Ishikawa (cell line): ENCODE data around the gene AREG.

Experiments
- CEBPB ChIP-seq: IDR thresholded peaks from 2 replicates; pipeline ENCODE4 v1.6.1; 2012
- CREB1 ChIP-seq: IDR thresholded peaks from 2 replicates; pipeline ENCODE4 v1.6.1; 2012; ENCODE audit warnings: low read depth
- EGR1 ChIP-seq: IDR thresholded peaks from 2 replicates; pipeline ENCODE4 v1.6.1; 2012
- EP300 ChIP-seq: IDR thresholded peaks from 2 replicates; pipeline ENCODE4 v1.6.1; 2012; ENCODE audit warnings: borderline replicate concordance
- FOXM1 ChIP-seq: IDR thresholded peaks from 2 replicates; pipeline ENCODE4 v1.6.1; 2012; ENCODE audit warnings: low read depth, borderline replicate concordance
- MAX ChIP-seq: IDR thresholded peaks from 2 replicates; pipeline ENCODE4 v1.6.1; 2012
- NFIC ChIP-seq: IDR thresholded peaks from 2 replicates; pipeline ENCODE4 v1.6.1; 2012
- RAD21 ChIP-seq: IDR thresholded peaks from 2 replicates; pipeline ENCODE4 v1.6.1; 2012; ENCODE audit warnings: low read depth
- TAF1 ChIP-seq: IDR thresholded peaks from 2 replicates; pipeline ENCODE4 v1.6.1; 2012; ENCODE audit warnings: low read depth, mild to moderate bottlenecking
- TCF12 ChIP-seq: IDR thresholded peaks from 2 replicates; pipeline ENCODE4 v1.6.1; 2012; ENCODE audit warnings: low read depth
- TEAD4 ChIP-seq: IDR thresholded peaks from 2 replicates; pipeline ENCODE4 v1.6.1; 2012
- USF1 ChIP-seq: IDR thresholded peaks from 2 replicates; pipeline ENCODE4 v1.6.1; 2012
- YY1 ChIP-seq: IDR thresholded peaks from 2 replicates; pipeline ENCODE4 v1.6.1; 2012; ENCODE audit warnings: low read depth
- ZBTB7A ChIP-seq: IDR thresholded peaks from 2 replicates; pipeline ENCODE4 v1.6.1; 2012; ENCODE audit warnings: low read depth
- TF ChIP-seq, protein P1 (sequence below): IDR thresholded peaks from 2 replicates; pipeline ENCODE4 v1.6.1; 2012; ENCODE audit warnings: low read depth, mild to moderate bottlenecking

AREG gene

DNA sequence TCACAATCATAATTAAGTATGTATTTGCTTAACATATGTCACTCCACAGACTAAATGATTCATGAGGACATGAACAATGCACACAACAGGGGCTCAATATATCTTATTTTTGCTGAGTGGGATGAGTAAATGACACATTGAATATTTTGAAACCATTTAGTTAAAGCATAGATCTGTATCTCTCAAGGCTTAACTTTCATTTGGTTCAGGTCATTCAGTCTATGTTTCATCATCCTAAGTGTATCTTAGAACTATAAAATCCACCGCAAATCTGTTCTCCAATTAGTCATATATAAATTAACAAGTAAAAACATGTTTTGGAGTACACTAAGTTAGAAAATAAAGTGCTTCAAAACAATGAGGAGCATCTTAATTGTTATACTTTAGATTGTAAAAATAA lies 45.8 kb downstream of the AREG start:
- TF ChIP-seq ZBTB7A (no peak), CEBPB (no peak), YY1 (no peak), MAX (no peak), RAD21 (no peak), EP300 (no peak), CREB1 (no peak), FOXM1 (no peak), EGR1 (no peak)

GRCh38 chr4:74499986-74500781 lies 55.2 kb downstream of the AREG start:
- TF ChIP-seq FOXM1 (no peak), EGR1 (no peak), NFIC (no peak), RAD21 (no peak), TAF1 (no peak), MAX (no peak), YY1 (no peak), TEAD4 (no peak), ZBTB7A (no peak), USF1 (no peak), CREB1 (no peak), CEBPB (no peak), TCF12 (no peak), EP300 (no peak)
- TF ChIP-seq, protein P1, sequence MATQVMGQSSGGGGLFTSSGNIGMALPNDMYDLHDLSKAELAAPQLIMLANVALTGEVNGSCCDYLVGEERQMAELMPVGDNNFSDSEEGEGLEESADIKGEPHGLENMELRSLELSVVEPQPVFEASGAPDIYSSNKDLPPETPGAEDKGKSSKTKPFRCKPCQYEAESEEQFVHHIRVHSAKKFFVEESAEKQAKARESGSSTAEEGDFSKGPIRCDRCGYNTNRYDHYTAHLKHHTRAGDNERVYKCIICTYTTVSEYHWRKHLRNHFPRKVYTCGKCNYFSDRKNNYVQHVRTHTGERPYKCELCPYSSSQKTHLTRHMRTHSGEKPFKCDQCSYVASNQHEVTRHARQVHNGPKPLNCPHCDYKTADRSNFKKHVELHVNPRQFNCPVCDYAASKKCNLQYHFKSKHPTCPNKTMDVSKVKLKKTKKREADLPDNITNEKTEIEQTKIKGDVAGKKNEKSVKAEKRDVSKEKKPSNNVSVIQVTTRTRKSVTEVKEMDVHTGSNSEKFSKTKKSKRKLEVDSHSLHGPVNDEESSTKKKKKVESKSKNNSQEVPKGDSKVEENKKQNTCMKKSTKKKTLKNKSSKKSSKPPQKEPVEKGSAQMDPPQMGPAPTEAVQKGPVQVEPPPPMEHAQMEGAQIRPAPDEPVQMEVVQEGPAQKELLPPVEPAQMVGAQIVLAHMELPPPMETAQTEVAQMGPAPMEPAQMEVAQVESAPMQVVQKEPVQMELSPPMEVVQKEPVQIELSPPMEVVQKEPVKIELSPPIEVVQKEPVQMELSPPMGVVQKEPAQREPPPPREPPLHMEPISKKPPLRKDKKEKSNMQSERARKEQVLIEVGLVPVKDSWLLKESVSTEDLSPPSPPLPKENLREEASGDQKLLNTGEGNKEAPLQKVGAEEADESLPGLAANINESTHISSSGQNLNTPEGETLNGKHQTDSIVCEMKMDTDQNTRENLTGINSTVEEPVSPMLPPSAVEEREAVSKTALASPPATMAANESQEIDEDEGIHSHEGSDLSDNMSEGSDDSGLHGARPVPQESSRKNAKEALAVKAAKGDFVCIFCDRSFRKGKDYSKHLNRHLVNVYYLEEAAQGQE, result no peak

GRCh38 chr4:74501579-74501978 lies 56.6 kb downstream of the AREG start:
- TF ChIP-seq ZBTB7A (no peak), CEBPB (no peak), EP300 (no peak), TCF12 (no peak), NFIC (no peak), EGR1 (no peak), USF1 (no peak), CREB1 (no peak)

- TF ChIP-seq EP300, result no peak
- TF ChIP-seq ZBTB7A, result no peak
- no peak for TF ChIP-seq USF1
- TF ChIP-seq YY1, result no peak
- no peak for TF ChIP-seq TEAD4
- no peak for TF ChIP-seq FOXM1
- TF ChIP-seq CREB1, result no peak
- no peak for TF ChIP-seq TCF12
- TF ChIP-seq EGR1, result no peak
- TF ChIP-seq TAF1, result no peak
- no peak for TF ChIP-seq MAX
These were observed 58.6 kb downstream of the AREG start for GRCh38 chr4:74503580-74503979.

- no peak for TF ChIP-seq FOXM1
- no peak for TF ChIP-seq USF1
- TF ChIP-seq EGR1, result no peak
- no peak for TF ChIP-seq TCF12
- no peak for TF ChIP-seq MAX
- TF ChIP-seq NFIC, result peak; percentile 50; the same call in 1 of the 2 replicates
These were observed 59.3 kb downstream of the AREG start for GRCh38 chr4:74504212-74504611.
